ENCODE measurements around the gene ZNF766.

DNA sequence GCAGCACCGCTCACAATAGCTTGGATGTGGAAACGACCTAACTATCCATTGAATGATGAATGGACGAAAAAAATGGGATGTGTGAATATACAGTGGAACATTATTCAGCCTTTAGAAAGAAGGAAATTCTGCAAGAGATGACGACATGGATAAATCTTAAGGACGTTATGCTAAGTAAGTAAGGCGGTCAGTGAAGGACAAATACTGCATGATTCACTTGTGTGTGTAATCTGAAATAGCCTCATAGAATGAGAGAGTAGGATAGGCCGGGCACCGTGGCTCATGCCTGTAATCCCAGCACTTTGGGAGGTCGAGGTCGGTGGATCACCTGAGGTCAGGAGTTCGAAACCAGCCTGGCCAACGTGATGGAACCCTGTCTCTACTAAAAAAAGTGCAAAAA lies 25.4 kb upstream of the ZNF766 start:
- TF ChIP-seq, protein P1, sequence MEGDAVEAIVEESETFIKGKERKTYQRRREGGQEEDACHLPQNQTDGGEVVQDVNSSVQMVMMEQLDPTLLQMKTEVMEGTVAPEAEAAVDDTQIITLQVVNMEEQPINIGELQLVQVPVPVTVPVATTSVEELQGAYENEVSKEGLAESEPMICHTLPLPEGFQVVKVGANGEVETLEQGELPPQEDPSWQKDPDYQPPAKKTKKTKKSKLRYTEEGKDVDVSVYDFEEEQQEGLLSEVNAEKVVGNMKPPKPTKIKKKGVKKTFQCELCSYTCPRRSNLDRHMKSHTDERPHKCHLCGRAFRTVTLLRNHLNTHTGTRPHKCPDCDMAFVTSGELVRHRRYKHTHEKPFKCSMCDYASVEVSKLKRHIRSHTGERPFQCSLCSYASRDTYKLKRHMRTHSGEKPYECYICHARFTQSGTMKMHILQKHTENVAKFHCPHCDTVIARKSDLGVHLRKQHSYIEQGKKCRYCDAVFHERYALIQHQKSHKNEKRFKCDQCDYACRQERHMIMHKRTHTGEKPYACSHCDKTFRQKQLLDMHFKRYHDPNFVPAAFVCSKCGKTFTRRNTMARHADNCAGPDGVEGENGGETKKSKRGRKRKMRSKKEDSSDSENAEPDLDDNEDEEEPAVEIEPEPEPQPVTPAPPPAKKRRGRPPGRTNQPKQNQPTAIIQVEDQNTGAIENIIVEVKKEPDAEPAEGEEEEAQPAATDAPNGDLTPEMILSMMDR (optimal IDR thresholded peaks at IDR 0.05 in 1 of 3, IDR thresholded peaks at IDR 0.05 in 1 of 3, conservative IDR thresholded peaks at IDR 0.05 in 1 of 3; ENCODE audit: extremely low read depth in 1 of 3, insufficient read depth in 2 of 3, low read length in 3 of 3): no peak
- TF ChIP-seq EZH2 (IDR thresholded peaks at IDR 0.05; ENCODE audit: low read length): no peak

Measured in keratinocyte (primary cell).